A673 (cell line): ENCODE results near the gene FGF14.

Source experiments
- CTCF ChIP-seq: fragments of 300-800, 200-600 bp; sonication (generic); conservative IDR thresholded peaks from 2 replicates; pipeline ENCODE4 v1.5.1; 2017; ENCODE audit warnings: low read depth, mild to moderate bottlenecking, antibody characterized with exemption, low read length, moderate library complexity, mixed read lengths
- EZH2 ChIP-seq: fragments of 200-600 bp; sonication (generic); IDR thresholded peaks from 2 replicates; pipeline ENCODE4 v1.6.1; 2017; ENCODE audit warnings: borderline replicate concordance, low read depth, mild to moderate bottlenecking, mixed read lengths, antibody characterized with exemption, low read length; ENCODE audit not compliant: poor library complexity, severe bottlenecking

GRCh38 chr13:102400675-102401145, 1.1 kb downstream of the FGF14 start:
- TF ChIP-seq CTCF (no peak), EZH2 (no peak)
